Fibroblast of villous mesenchyme (primary cell): Measurements from ENCODE around the gene PGC. TPM values are rescaled to one million over a fixed set of nuclear protein-coding genes. Genes with fewer than 3 reads are reported as not detected.
A peak's percentile ranks its signal among the peaks of the same experiment; 100 is the strongest.

Experiments used
- DNase-seq: peaks from one replicate; pipeline ENCODE4 v3.0.0-alpha.2; 2010; ENCODE audit warnings: low read depth
- H3K4me3 ChIP-seq: 2 replicates; pipeline ENCODE4 v1.5.1; 2011; ENCODE audit warnings: low read depth, mild to moderate bottlenecking, low read length
- total RNA-seq: library from RNA; depleted of rRNA; stranded (reverse); fragments of >200 nt; gene quantifications from 2 replicates; pipeline ENCODE4 v1.2.3, GENCODE V29; 2012
- TF ChIP-seq, protein P1 (sequence below): IDR thresholded peaks from 2 replicates; pipeline ENCODE4 v1.5.1; 2012; ENCODE audit warnings: low read depth, mild to moderate bottlenecking, low read length; ENCODE audit not compliant: insufficient read depth

Gene PGC
- total RNA-seq, 1 donor = not detected

DNA sequence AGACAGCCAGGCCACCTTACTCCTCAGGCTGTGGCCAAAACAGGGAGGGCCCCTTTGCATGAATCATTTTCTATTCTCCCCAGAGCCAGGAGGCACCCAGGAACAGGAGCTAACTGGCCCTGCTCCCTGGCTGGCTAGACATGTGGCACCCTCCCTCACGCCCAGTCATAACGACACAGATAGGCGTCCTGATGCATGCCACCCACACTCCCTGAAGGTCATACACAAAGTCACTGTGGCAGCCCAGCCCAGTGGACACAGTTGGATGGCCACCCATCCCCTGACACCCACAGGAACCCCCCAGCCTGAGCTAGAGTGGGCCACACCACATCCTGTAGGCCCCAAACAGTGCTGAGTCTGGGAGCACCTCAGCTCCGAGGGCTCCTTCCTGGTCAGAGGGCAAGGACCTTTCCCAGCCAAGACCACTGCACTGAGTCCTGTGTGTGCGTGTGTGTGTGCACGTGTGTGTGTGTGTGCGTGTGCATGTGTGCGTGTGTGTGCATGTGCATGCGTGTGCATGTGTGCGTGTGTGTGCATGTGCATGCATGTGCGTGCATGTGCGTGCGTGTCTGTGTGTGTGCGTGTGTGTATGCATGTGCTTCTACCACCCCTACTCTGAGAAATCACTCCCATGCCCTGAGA lies 33.4 kb downstream of the PGC start:
- H3K4me3 ChIP-seq = no peak overlapping the region
- DNase-seq = no peak
- TF ChIP-seq, protein P1, sequence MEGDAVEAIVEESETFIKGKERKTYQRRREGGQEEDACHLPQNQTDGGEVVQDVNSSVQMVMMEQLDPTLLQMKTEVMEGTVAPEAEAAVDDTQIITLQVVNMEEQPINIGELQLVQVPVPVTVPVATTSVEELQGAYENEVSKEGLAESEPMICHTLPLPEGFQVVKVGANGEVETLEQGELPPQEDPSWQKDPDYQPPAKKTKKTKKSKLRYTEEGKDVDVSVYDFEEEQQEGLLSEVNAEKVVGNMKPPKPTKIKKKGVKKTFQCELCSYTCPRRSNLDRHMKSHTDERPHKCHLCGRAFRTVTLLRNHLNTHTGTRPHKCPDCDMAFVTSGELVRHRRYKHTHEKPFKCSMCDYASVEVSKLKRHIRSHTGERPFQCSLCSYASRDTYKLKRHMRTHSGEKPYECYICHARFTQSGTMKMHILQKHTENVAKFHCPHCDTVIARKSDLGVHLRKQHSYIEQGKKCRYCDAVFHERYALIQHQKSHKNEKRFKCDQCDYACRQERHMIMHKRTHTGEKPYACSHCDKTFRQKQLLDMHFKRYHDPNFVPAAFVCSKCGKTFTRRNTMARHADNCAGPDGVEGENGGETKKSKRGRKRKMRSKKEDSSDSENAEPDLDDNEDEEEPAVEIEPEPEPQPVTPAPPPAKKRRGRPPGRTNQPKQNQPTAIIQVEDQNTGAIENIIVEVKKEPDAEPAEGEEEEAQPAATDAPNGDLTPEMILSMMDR = no peak

DNA sequence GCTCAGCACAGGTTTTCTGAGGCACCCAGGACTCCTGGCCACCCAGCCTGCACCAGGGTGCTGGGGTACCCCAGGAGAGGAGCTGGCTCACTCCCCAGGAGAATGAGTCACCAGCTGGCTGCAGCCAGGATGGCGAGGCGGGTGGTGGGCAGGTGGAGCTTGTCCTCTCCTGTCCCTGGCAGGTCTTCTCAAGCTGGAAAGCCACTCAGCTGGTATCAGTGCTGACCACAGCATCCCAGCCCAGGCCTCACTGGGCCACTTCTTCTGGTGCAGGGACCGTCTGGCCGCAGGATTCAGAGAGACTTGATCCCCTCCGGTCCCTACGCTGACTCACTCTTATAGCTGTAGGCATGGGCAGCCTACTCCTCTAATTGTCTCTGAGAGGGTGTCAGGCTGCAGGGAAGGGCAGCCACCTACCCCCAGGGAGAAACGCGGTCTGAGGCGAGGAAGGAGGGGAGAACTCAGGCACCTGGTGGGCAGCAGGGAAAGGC lies 34.0 kb downstream of the PGC start:
- TF ChIP-seq, protein P1 = no peak
- DNase-seq = peak; percentile 54

DNA sequence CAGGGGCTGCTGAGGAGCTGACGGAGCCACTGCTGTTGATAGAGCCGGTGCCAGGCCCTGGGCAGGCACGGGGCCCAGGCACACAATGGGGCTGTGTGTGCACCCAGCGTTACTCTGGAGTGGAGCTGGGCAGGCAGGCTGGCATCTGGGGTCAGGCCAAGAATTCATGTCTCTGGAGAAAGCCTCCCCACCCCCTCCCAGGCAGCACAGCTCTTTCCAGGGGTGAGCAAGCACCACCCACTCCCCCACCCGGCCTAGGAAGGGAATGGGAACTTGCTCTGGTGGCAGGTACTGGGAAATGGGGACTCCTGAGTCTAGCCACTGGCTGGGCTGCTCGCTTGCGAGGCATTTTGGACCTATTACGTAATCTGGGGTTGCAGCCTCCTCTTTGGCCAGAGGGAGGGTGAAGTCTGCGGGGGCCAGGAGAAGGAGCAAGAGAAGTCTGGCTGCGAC lies 34.5 kb downstream of the PGC start:
- TF ChIP-seq, protein P1 = no peak
- H3K4me3 ChIP-seq = no peak overlapping the region
- DNase-seq = no peak

More for the DNA sequence above, 34.0 kb downstream of the PGC start:
- no peak overlapping the region for H3K4me3 ChIP-seq

DNA sequence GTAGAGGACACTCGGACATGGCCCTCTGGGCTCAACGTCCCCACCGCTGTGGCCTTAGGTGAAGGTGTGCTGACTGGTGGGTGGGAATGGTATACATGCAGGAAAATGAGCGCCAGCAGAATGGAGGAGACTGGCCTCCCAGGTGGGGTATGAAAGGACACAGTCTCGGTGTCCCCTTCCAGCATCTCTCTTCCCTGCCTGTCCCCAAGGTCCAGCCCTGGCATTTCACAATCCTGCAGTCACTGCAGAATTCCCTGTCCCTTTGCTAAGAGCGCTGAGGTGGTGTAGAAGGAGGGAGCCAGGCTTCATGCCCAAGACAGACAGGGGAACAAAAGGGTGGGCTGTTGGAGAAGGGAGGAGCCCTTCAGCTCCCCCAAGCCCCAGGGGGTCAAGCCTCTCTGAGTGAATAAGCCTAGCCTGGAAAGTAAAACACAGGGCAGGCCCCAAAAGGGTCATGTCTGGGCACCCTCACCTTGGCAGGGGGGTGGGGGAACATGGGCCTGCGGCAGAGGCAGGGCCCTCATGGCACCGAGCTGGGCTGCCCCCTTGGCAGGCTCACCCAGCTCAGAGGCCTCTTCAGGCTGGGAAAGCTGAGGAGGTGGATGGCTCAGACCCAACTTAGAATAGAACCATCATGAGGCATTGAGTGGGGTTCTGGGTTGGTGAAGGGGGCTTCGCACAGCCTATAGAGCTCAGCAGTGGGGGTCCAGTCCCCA lies 35.7 kb downstream of the PGC start:
- TF ChIP-seq, protein P1 = no peak
- no peak overlapping the region for H3K4me3 ChIP-seq
- no peak for DNase-seq

DNA sequence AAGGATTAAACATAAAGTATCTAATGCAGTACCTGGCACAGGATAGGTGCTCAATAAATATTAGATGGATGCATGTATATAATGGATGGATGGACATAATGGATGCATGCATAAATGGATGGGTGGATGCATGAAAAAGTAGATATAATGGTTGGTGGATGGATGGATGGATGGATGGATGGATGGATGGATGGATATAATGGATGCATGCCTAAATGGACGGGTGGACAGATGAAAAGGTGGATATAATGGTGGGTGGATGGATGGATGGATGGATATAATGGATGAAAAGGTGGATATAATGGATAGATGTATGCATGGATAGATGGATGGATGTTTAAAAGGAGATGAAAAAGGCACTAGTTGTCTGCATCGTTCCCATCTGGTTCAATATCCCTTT lies 37.8 kb downstream of the PGC start:
- TF ChIP-seq, protein P1 = no peak
- H3K4me3 ChIP-seq = no peak overlapping the region
- DNase-seq = no peak

DNA sequence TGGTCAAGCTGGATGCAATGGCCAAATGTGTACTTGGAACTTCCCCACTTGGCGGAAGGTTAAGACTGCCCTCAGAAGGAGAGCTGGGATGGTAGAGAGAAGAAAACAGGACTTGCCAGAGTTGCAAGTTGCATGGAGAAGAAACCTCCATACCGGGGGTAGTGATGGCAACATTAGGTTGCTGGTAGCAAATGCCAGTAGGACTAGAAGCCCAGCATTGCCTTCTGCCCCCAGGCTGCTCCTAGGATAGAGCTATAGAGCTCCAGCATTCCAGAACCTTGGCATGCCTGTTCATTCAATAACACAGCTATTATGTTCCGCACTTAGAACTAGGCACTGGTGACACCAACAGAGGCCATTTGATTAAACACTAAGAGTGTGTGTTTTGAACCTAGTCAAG lies 38.3 kb downstream of the PGC start:
- DNase-seq = no peak
- TF ChIP-seq, protein P1 = no peak

More for the DNA sequence above, 38.3 kb downstream of the PGC start:
- no peak overlapping the region for H3K4me3 ChIP-seq
